ENCODE data around the gene RLN2.
"Not testable (repeated sequence)": the region's sequence is repeated elsewhere in the genome, so short reads cannot be mapped to it uniquely, and the experiment has no call there.

Gene RLN2

DNA sequence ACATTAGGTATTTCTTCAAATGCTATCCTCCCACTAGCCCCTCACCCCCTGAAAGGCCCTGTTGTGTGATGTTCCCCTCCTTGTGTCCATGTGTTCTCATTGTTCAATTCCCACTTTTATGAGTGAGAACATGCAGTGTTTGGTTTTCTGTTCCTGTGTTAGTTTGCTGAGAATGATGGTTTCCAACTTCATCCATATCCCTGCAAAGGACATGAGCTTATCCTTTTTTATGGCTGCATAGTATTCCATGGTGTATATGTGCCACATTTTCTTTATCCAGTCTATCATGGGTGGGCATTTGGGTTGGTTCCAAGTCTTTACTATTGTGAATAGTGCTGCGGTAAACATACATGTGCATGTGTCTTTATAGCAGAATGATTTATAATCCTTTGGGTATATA is 11.9 kb upstream of the RLN2 start:
- not testable (repeated sequence) for H3K4me3 ChIP-seq (ENCODE audit: low read depth in 1 of 2, low read length in 2 of 2); H3K27ac ChIP-seq (ENCODE audit: low read length); H3K36me3 ChIP-seq (ENCODE audit: control insufficient read depth in 1 of 2, insufficient read depth in 2 of 2, low read length in 2 of 2); H3K27me3 ChIP-seq (ENCODE audit: low read depth, low read length); H3K4me1 ChIP-seq (ENCODE audit: control insufficient read depth in 1 of 2, insufficient read depth in 2 of 2, low read length in 2 of 2)
- peaks cover 0 to 18% of the 10 kb centered on the region in 2 donors for H3K9me3 ChIP-seq (ENCODE audit: control insufficient read depth in 1 of 2, low read length in 2 of 2)

DNA sequence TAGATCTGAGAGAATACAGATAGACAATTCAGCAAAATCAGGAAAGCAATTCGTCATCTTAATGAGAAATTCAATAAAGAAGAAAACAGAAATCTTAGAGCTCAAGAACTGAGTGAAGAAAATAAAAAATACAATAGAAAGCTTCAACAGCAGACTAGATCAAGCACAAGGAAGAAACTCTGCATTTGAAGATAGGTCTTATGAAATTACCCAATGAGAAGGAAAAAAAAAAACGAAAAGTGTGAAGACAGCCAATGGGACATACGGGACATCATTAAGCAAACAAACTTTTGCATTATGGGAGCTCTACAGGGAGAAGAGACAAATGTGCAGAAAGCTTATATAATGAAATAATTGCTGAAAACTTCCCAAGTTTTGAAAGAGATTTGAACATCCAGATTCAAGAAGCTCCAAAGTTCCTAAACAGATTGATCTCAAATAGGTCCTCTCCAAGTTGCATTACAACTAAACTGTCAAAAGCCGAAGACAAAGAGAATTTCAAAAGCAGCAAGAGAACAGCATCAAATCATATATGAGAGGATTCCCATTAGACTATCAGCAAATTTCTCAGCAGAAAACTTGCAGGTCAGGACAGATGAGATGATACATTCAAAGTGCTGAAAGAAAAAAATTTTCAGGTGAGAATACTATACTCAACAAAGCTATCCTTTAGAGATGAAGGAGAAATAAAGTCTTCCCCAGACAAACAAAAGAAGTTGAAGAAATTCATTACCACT is 10.8 kb upstream of the RLN2 start:
- H3K36me3 ChIP-seq (ENCODE audit: control insufficient read depth in 1 of 2, insufficient read depth in 2 of 2, low read length in 2 of 2), result no peaks in the 10 kb centered on the region
- H3K4me3 ChIP-seq (ENCODE audit: low read depth in 1 of 2, low read length in 2 of 2), result no peak overlapping the region
- no peak overlapping the region for H3K27ac ChIP-seq (ENCODE audit: low read length)
- H3K9me3 ChIP-seq (ENCODE audit: control insufficient read depth in 1 of 2, low read length in 2 of 2), result peaks cover 0 to 18% of the 10 kb centered on the region in 2 donors
- no peaks in the 10 kb centered on the region for H3K27me3 ChIP-seq (ENCODE audit: low read depth, low read length)
- no peaks in the 10 kb centered on the region for H3K4me1 ChIP-seq (ENCODE audit: control insufficient read depth in 1 of 2, insufficient read depth in 2 of 2, low read length in 2 of 2)

DNA sequence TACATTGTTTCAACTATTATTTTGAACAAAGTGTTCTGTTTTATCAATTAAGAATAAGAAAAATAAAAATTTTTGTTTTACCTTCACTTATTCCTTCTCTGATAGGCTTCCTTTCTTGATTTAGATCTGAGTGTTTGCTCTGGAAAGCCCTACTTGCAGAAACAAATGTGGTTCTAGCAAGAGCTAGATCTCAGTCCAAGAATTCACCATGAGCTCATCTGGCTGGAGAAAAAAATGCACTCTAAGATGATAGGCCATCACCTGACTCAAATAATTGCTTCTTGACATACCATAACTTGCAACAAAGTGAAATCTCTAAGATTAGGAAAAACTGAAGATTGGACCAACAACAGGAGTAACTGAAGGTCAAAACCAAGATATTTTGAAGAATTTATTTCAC is 6.3 kb upstream of the RLN2 start:
- Histone ChIP-seq H3K4me3 (ENCODE audit: low read depth in 1 of 2, low read length in 2 of 2) (no peak overlapping the region), H3K9me3 (ENCODE audit: control insufficient read depth in 1 of 2, low read length in 2 of 2) (peaks cover 0 to 18% of the 10 kb centered on the region in 2 donors), H3K4me1 (ENCODE audit: control insufficient read depth in 1 of 2, insufficient read depth in 2 of 2, low read length in 2 of 2) (no peaks in the 10 kb centered on the region), H3K36me3 (ENCODE audit: control insufficient read depth in 1 of 2, insufficient read depth in 2 of 2, low read length in 2 of 2) (no peaks in the 10 kb centered on the region), H3K27ac (ENCODE audit: low read length) (no peak overlapping the region), H3K27me3 (ENCODE audit: low read depth, low read length) (no peaks in the 10 kb centered on the region)

DNA sequence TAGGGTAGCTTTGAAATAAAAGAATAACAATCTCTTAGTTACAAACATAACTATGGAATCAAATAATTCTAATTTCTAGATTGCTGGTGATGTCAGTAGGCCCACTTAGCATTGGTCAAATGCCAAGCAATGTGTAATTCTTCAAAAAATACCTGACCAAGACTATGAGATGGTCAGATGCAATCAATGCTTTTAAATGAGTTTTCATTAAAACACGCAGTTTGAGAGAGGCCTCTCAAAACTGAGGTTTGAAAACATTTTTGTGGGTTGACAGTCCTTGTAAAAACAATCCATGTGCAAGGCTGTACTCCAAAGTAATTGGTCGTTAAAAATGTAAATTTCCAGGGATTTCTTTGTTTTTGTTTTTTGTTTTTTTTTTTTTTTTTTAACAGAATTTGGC is 1.2 kb upstream of the RLN2 start:
- no peaks in the 10 kb centered on the region for H3K27me3 ChIP-seq (ENCODE audit: low read depth, low read length)
- H3K36me3 ChIP-seq (ENCODE audit: control insufficient read depth in 1 of 2, insufficient read depth in 2 of 2, low read length in 2 of 2), result no peaks in the 10 kb centered on the region
- no peaks in the 10 kb centered on the region for H3K9me3 ChIP-seq (ENCODE audit: control insufficient read depth in 1 of 2, low read length in 2 of 2)
- H3K27ac ChIP-seq (ENCODE audit: low read length), result no peak overlapping the region
- no peak overlapping the region for H3K4me3 ChIP-seq (ENCODE audit: low read depth in 1 of 2, low read length in 2 of 2)
- H3K4me1 ChIP-seq (ENCODE audit: control insufficient read depth in 1 of 2, insufficient read depth in 2 of 2, low read length in 2 of 2), result no peaks in the 10 kb centered on the region

DNA sequence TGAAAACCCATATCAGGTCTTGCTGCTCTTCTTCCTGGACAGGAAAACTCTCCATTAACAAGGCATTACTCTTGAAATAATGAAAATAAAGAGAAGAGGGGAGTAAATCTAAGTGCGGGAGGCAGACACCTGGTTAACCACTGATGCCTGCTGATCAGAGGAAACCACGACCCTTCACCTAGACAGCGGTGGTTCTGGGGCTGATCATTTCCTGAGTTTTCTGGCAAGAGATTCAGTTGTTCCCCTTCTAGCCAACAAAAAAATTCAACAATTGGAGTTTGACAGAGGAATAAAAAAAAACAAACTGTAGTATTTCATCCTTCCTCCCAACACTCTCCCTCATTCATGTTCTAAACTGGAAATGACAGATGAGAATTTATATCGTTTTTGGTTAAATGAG is 3.0 kb downstream of the RLN2 start:
- no peaks in the 10 kb centered on the region for H3K27me3 ChIP-seq (ENCODE audit: low read depth, low read length)
- no peak overlapping the region for H3K4me3 ChIP-seq (ENCODE audit: low read depth in 1 of 2, low read length in 2 of 2)
- no peaks in the 10 kb centered on the region for H3K36me3 ChIP-seq (ENCODE audit: control insufficient read depth in 1 of 2, insufficient read depth in 2 of 2, low read length in 2 of 2)
- H3K4me1 ChIP-seq (ENCODE audit: control insufficient read depth in 1 of 2, insufficient read depth in 2 of 2, low read length in 2 of 2), result no peaks in the 10 kb centered on the region
- H3K9me3 ChIP-seq (ENCODE audit: control insufficient read depth in 1 of 2, low read length in 2 of 2), result peaks cover 0 to 2% of the 10 kb centered on the region in 2 donors
- H3K27ac ChIP-seq (ENCODE audit: low read length), result no peak overlapping the region

DNA sequence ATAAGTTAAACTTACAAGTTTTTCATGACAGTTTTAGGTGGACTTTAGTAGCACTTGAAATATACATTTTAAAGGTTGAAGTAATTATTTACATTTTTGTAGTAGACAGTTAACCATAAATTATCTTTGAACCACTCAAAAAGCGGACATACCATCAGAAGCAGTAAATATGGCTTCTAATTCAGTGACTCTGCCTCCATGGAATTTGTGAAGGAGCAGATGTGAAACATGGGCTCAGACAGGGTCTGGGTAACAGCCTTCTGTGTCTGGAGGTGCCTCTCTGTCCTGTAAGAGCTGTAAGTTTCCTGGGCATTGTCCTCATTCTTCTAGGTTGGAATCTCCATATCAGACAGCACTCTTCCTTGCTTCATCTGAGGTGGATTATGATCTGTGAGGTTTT is 12.4 kb downstream of the RLN2 start:
- no peaks in the 10 kb centered on the region for H3K27me3 ChIP-seq (ENCODE audit: low read depth, low read length)
- no peaks in the 10 kb centered on the region for H3K36me3 ChIP-seq (ENCODE audit: control insufficient read depth in 1 of 2, insufficient read depth in 2 of 2, low read length in 2 of 2)
- H3K27ac ChIP-seq (ENCODE audit: low read length), result no peak overlapping the region
- no peaks in the 10 kb centered on the region for H3K4me1 ChIP-seq (ENCODE audit: control insufficient read depth in 1 of 2, insufficient read depth in 2 of 2, low read length in 2 of 2)
- H3K4me3 ChIP-seq (ENCODE audit: low read depth in 1 of 2, low read length in 2 of 2), result no peak overlapping the region
- H3K9me3 ChIP-seq (ENCODE audit: control insufficient read depth in 1 of 2, low read length in 2 of 2), result peaks cover 0 to 5% of the 10 kb centered on the region in 2 donors

DNA sequence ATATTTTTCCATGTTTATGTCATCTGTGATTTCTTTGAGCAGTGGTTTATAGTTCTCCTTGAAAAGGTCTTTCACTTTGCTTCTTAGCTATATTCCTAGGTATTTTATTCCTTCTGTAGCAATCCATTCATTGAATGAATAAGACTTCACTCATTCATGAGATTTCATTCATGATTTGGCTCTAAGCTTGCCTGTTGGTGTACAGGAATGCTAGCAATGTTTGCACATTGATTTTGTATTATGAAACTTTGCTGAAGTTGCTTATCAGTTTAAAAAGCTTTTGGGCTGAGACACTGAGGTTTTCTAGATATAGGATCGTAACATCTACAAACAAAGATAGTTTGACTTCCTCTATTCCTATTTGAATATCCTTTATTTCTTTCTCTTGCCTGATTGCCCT is 15.9 kb downstream of the RLN2 start:
- no peak overlapping the region for H3K4me3 ChIP-seq (ENCODE audit: low read depth in 1 of 2, low read length in 2 of 2)
- H3K27me3 ChIP-seq (ENCODE audit: low read depth, low read length), result no peaks in the 10 kb centered on the region
- no peak overlapping the region for H3K27ac ChIP-seq (ENCODE audit: low read length)
- H3K36me3 ChIP-seq (ENCODE audit: control insufficient read depth in 1 of 2, insufficient read depth in 2 of 2, low read length in 2 of 2), result no peaks in the 10 kb centered on the region
- no peaks in the 10 kb centered on the region for H3K4me1 ChIP-seq (ENCODE audit: control insufficient read depth in 1 of 2, insufficient read depth in 2 of 2, low read length in 2 of 2)
- peaks cover 0 to 2% of the 10 kb centered on the region in 2 donors for H3K9me3 ChIP-seq (ENCODE audit: control insufficient read depth in 1 of 2, low read length in 2 of 2)

DNA sequence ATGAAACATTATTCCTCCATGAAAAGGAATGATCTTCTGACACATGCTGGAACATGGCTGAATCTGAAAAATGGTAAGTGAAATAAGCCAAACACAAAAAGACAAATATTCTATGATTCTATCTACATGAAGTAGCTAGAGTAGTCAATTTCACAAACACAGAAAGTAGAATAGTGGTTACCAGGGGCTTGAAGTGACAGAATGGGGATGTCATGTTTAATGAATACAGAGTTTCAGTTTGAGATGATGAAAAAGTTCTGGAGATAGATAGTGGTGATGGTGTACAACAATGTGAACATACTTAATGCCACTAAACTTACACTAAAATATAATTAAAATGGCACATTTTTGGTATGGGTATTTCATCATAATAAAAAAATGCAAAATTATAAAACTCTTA is 18.3 kb downstream of the RLN2 start:
- H3K4me3 ChIP-seq (ENCODE audit: low read depth in 1 of 2, low read length in 2 of 2), result no peak overlapping the region
- H3K9me3 ChIP-seq (ENCODE audit: control insufficient read depth in 1 of 2, low read length in 2 of 2), result peaks cover 0 to 2% of the 10 kb centered on the region in 2 donors
- no peak overlapping the region for H3K27ac ChIP-seq (ENCODE audit: low read length)
- H3K36me3 ChIP-seq (ENCODE audit: control insufficient read depth in 1 of 2, insufficient read depth in 2 of 2, low read length in 2 of 2), result no peaks in the 10 kb centered on the region
- H3K4me1 ChIP-seq (ENCODE audit: control insufficient read depth in 1 of 2, insufficient read depth in 2 of 2, low read length in 2 of 2), result no peaks in the 10 kb centered on the region
- H3K27me3 ChIP-seq (ENCODE audit: low read depth, low read length), result no peaks in the 10 kb centered on the region

DNA sequence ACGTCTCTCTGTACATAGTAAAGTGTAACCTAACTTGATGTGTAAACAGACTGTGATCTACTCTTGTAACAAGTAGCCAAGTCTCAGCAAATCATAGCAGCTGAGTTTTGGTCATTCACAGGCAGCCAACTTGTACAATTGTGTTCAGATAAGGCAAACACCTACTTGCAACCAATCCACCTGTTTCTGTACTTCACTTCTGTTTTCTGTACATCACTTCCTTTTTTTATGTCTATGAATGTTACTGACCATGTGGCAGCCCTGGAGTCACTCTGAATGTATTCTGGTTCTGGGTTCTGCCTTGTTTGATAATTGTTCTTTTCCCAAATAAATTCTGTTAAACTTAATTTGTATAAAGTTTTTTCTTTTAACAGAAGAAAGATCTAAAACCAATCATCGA is 26.0 kb downstream of the RLN2 start:
- no peaks in the 10 kb centered on the region for H3K9me3 ChIP-seq (ENCODE audit: control insufficient read depth in 1 of 2, low read length in 2 of 2)
- H3K36me3 ChIP-seq (ENCODE audit: control insufficient read depth in 1 of 2, insufficient read depth in 2 of 2, low read length in 2 of 2), result no peaks in the 10 kb centered on the region
- H3K4me3 ChIP-seq (ENCODE audit: low read depth in 1 of 2, low read length in 2 of 2), result no peak overlapping the region
- H3K27me3 ChIP-seq (ENCODE audit: low read depth, low read length), result no peaks in the 10 kb centered on the region
- no peaks in the 10 kb centered on the region for H3K4me1 ChIP-seq (ENCODE audit: control insufficient read depth in 1 of 2, insufficient read depth in 2 of 2, low read length in 2 of 2)
- H3K27ac ChIP-seq (ENCODE audit: low read length), result no peak overlapping the region

DNA sequence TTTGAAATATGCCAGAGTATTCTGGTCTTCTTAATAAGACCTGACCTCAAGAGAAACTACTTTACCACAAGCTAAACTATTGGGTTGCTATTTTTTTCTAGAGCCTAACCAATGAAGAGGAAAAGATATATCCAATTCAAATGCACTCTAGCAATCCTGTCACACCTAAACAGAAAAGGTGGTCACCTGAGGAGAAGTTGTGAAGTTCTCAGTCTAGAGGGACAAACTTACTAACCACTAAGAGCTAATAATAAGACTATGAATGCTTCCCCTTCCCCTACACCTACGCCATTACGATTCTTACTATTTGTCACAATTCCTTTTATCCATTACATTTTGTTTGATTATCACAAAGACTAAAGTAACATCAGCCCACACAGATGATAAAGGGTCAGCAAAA is 29.7 kb downstream of the RLN2 start:
- H3K4me1 ChIP-seq (ENCODE audit: control insufficient read depth in 1 of 2, insufficient read depth in 2 of 2, low read length in 2 of 2), result no peaks in the 10 kb centered on the region
- H3K9me3 ChIP-seq (ENCODE audit: control insufficient read depth in 1 of 2, low read length in 2 of 2), result no peaks in the 10 kb centered on the region
- H3K27ac ChIP-seq (ENCODE audit: low read length), result no peak overlapping the region
- H3K27me3 ChIP-seq (ENCODE audit: low read depth, low read length), result no peaks in the 10 kb centered on the region
- no peak overlapping the region for H3K4me3 ChIP-seq (ENCODE audit: low read depth in 1 of 2, low read length in 2 of 2)
- no peaks in the 10 kb centered on the region for H3K36me3 ChIP-seq (ENCODE audit: control insufficient read depth in 1 of 2, insufficient read depth in 2 of 2, low read length in 2 of 2)

DNA sequence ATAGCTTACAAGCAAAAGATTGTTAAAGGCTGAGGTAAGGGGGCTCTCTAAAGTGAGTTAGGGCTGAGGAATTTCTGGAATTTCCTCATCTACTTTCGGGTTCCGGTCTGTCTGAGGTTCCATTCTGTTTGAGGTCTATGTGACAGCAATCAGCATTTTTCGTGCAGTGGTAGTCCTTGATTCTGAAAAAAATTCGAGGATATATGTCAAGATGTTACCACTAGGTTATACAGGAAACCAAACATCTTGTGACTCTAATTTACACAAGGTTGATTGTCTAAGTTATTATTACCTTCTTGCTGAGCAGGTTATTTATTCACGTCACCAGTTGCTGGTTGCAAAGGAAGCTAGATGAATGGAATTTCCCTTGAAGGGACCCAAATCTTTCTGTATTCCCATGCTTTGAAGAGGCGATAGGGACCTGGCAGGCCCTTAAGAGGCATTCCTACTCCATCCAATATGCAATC is 35.2 kb downstream of the RLN2 start:
- Histone ChIP-seq H3K4me3 (ENCODE audit: low read depth in 1 of 2, low read length in 2 of 2) (no peak overlapping the region), H3K9me3 (ENCODE audit: control insufficient read depth in 1 of 2, low read length in 2 of 2) (no peaks in the 10 kb centered on the region), H3K4me1 (ENCODE audit: control insufficient read depth in 1 of 2, insufficient read depth in 2 of 2, low read length in 2 of 2) (no peaks in the 10 kb centered on the region), H3K36me3 (ENCODE audit: control insufficient read depth in 1 of 2, insufficient read depth in 2 of 2, low read length in 2 of 2) (no peaks in the 10 kb centered on the region), H3K27ac (ENCODE audit: low read length) (no peak overlapping the region), H3K27me3 (ENCODE audit: low read depth, low read length) (no peaks in the 10 kb centered on the region)

DNA sequence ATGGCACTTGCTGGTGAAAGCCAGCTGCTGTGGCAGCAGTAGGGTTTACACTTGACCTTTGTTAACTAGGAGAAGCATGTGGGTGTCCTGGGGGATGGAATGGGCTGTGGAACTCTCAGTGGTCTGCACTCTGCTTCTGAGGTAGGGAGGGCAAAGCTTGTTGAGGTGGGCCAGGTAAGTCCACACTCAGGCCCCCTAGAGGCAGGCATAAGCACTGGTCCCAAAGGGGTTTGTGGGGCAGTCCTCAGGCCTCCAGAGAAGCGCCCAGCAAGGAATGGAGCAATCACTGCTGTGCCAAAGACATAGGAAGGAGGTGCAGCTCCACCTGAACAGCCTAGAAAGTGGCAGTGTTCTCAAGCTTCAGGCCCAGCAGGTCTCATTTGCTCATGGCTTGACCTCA is 38.6 kb downstream of the RLN2 start:
- H3K4me3 ChIP-seq (ENCODE audit: low read depth in 1 of 2, low read length in 2 of 2), result no peak overlapping the region
- no peak overlapping the region for H3K27ac ChIP-seq (ENCODE audit: low read length)
- H3K27me3 ChIP-seq (ENCODE audit: low read depth, low read length), result no peaks in the 10 kb centered on the region
- no peaks in the 10 kb centered on the region for H3K36me3 ChIP-seq (ENCODE audit: control insufficient read depth in 1 of 2, insufficient read depth in 2 of 2, low read length in 2 of 2)
- H3K4me1 ChIP-seq (ENCODE audit: control insufficient read depth in 1 of 2, insufficient read depth in 2 of 2, low read length in 2 of 2), result no peaks in the 10 kb centered on the region
- no peaks in the 10 kb centered on the region for H3K9me3 ChIP-seq (ENCODE audit: control insufficient read depth in 1 of 2, low read length in 2 of 2)
